C4-2B (cell line): Measurements from ENCODE around the gene SCP2.

Experiments
- ZFX ChIP-seq: fragments of 450-650 bp; IDR thresholded peaks from 2 replicates; pipeline ENCODE4 v1.6.1; 2017
- TF ChIP-seq, protein P1 (sequence below): fragments of 450-650 bp; conservative IDR thresholded peaks from 2 replicates; pipeline ENCODE4 v1.5.1; 2017; ENCODE audit warnings: mild to moderate bottlenecking

DNA sequence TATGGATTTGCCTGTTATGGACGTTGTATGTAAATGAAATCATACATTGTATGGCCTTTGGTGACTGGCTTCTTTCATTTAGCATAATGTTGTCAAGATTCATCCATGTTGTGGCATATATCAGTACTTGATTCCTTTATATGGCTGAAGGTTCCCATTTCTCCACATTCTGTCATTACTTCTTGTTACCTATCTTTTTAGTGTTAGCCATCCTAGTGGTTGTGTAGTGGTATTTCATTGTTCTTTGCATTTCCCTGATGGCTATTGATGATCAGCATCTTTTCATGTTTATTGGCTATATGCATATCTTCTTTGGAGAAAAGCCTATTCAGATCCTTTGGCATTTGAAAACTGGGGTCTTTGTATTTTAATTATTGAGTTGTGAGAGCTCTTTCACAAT is 95.1 kb downstream of the SCP2 start:
- TF ChIP-seq, protein P1, sequence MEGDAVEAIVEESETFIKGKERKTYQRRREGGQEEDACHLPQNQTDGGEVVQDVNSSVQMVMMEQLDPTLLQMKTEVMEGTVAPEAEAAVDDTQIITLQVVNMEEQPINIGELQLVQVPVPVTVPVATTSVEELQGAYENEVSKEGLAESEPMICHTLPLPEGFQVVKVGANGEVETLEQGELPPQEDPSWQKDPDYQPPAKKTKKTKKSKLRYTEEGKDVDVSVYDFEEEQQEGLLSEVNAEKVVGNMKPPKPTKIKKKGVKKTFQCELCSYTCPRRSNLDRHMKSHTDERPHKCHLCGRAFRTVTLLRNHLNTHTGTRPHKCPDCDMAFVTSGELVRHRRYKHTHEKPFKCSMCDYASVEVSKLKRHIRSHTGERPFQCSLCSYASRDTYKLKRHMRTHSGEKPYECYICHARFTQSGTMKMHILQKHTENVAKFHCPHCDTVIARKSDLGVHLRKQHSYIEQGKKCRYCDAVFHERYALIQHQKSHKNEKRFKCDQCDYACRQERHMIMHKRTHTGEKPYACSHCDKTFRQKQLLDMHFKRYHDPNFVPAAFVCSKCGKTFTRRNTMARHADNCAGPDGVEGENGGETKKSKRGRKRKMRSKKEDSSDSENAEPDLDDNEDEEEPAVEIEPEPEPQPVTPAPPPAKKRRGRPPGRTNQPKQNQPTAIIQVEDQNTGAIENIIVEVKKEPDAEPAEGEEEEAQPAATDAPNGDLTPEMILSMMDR, result no peak; the same call in 1 of the 2 replicates
- no peak for TF ChIP-seq ZFX
